Activated B cell treated with CpG ODN at 0.5 μM for 24 hours (primary cell): ENCODE results near the gene GIPC3. TPM values are rescaled to one million over a fixed set of nuclear protein-coding genes. Genes with fewer than 3 reads are reported as not detected.

Source experiments
- ATAC-seq: fragments of 200-7000 bp; cut with Tn5 transposase; one replicate; pipeline ENCODE4 v1.10.0; 2021; ENCODE audit warnings: low read depth, mild to moderate bottlenecking, moderate library complexity
- CTCF ChIA-PET: fragments of 350-600 bp; sonication (Branson Sonifier 250); formaldehyde crosslinking; loops from one replicate; lab custom pipeline; 2021; ENCODE audit warnings: antibody characterized with exemption; lab: Charles Lee
- POLR2A ChIA-PET: fragments of 350-600 bp; sonication (Branson Sonifier 250); formaldehyde crosslinking; loops from one replicate; lab custom pipeline; 2021; ENCODE audit warnings: antibody characterized with exemption; lab: Charles Lee
- DNase-seq: peaks from one replicate; pipeline ENCODE4 v3.0.0; 2022
- H3K27ac Mint-ChIP-seq: one replicate; pipeline ENCODE4 v1.8.0; 2020; ENCODE audit warnings: mixed read lengths
- H3K27me3 Mint-ChIP-seq: one replicate; pipeline ENCODE4 v1.8.0; 2021; ENCODE audit warnings: mixed read lengths
- H3K36me3 Mint-ChIP-seq: one replicate; pipeline ENCODE4 v1.8.0; 2021; ENCODE audit warnings: low read depth, mixed read lengths
- H3K4me1 Mint-ChIP-seq: one replicate; pipeline ENCODE4 v1.8.0; 2021; ENCODE audit warnings: mixed read lengths
- H3K4me3 Mint-ChIP-seq: one replicate; pipeline ENCODE4 v1.8.0; 2020; ENCODE audit warnings: mild to moderate bottlenecking, mixed read lengths
- H3K9me3 Mint-ChIP-seq: one replicate; pipeline ENCODE4 v1.8.0; 2020; ENCODE audit warnings: mixed read lengths
- intact Hi-C: fragments of 100-400 bp; cut with micrococcal nuclease; formaldehyde crosslinking; loops from one replicate; pipeline ENCODE4 v1.15.1; 2024
- total RNA-seq: library from RNA; stranded (reverse); gene quantifications from 2 replicates; pipeline ENCODE4 v1.2.3, GENCODE V29; 2022
- TF ChIP-seq, protein P1 (sequence below): fragments of 200-600 bp; IDR thresholded peaks from one replicate; pipeline ENCODE4 v1.8.0; 2022; ENCODE audit warnings: antibody characterized with exemption, mild to moderate bottlenecking

Gene GIPC3
- total RNA-seq, 1 donor from 2014 or later, result 0.29 TPM

DNA sequence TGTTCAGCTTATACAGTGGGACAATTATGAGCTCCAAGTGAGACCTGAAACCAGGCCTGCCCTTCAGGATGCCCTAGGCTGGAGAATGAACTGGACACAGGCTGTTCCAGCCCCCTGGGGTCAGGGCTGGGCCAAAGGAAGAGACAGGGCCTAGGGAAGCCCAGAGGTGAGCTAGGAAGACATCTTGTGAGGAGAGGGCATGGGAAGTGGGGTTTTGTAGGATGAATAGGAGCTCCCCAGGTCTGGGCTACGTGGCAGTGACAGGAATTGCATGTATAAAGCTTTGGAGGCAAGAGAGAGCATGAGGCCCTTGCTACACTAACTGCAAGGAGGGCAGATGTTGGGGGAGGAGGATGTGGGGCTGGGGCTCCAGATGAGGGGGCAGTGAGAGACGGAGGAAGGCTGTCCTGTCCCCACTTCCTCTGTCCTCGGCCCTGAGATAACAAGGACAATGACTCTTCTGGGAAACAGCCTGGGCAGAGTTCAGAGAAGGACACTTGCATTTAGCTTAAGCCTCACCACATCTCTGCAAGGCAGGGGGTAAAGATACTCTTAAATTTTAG, 22.9 kb downstream of the GIPC3 start:
- intact Hi-C loops, result loop anchor here (5.0 kb wide), 1 partner anchor 51 kb away; the partner anchor contains the start of gene MFSD12
- ChIA-PET CTCF (interaction anchor here (1.2 to 1.6 kb wide), 2 partner anchors 15 to 63 kb away, joined by 3 to 4 read pairs; no protein-coding TSS in a partner anchor), POLR2A (interaction anchor here (0.6 to 1.1 kb wide), 3 partner anchors 17 to 427 kb away, joined by 3 to 4 read pairs (median 3); no protein-coding TSS in a partner anchor)
- Mint-ChIP-seq H3K4me1 (peaks cover 18% of the 10 kb centered on the region), H3K27ac (no peak overlapping the region), H3K9me3 (no peaks in the 10 kb centered on the region), H3K27me3 (peaks cover 1% of the 10 kb centered on the region), H3K4me3 (peak overlapping the region; percentile 42), H3K36me3 (peaks cover 17% of the 10 kb centered on the region)
- no peak for DNase-seq
- no peak for ATAC-seq
- TF ChIP-seq, protein P1, sequence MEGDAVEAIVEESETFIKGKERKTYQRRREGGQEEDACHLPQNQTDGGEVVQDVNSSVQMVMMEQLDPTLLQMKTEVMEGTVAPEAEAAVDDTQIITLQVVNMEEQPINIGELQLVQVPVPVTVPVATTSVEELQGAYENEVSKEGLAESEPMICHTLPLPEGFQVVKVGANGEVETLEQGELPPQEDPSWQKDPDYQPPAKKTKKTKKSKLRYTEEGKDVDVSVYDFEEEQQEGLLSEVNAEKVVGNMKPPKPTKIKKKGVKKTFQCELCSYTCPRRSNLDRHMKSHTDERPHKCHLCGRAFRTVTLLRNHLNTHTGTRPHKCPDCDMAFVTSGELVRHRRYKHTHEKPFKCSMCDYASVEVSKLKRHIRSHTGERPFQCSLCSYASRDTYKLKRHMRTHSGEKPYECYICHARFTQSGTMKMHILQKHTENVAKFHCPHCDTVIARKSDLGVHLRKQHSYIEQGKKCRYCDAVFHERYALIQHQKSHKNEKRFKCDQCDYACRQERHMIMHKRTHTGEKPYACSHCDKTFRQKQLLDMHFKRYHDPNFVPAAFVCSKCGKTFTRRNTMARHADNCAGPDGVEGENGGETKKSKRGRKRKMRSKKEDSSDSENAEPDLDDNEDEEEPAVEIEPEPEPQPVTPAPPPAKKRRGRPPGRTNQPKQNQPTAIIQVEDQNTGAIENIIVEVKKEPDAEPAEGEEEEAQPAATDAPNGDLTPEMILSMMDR, result no peak

DNA sequence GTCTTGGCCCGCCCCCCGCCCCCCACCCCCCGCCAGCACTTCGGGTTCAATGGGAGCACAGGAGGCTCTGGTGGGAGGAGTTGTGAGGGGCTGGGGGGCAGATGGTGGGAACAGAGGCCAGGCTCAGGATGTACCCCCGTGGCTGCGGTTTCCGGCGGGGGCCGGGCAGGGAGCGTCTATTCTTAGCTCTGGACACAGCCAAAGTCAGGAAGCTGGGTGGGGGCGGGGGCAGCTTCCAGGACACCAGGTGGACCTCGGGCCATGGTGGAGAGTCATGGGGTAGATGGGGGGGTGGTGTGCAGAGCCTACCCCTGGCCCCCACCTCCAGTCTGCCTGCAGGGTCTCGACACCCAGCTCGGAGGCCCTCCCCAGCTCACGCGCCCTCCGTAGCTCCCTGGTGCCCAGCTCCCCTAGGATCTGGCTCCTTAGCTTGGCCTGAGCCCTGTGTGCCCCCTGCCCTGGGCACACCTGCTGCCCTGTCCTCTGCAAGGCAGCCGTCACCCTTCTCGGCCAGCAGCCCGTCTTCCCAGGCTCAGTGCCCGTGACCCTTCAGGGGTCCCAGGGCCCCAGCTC, 23.6 kb downstream of the GIPC3 start:
- ChIA-PET CTCF (interaction anchor here (1.6 kb wide), 1 partner anchor 14 kb away, joined by 3 read pairs; no protein-coding TSS in a partner anchor), POLR2A (interaction anchor here (0.6 to 1.1 kb wide), 3 partner anchors 17 to 428 kb away, joined by 3 to 4 read pairs (median 3); no protein-coding TSS in a partner anchor)
- no peak overlapping the region for H3K27ac Mint-ChIP-seq
- no peak for ATAC-seq
- TF ChIP-seq, protein P1, result no peak
- H3K4me3 Mint-ChIP-seq, result no peak overlapping the region
- intact Hi-C loops, result loop anchor here (5.0 kb wide), 1 partner anchor 52 kb away; the partner anchor contains the start of gene MFSD12
- H3K4me1 Mint-ChIP-seq, result peaks cover 15% of the 10 kb centered on the region
- peaks cover 1% of the 10 kb centered on the region for H3K27me3 Mint-ChIP-seq
- no peak for DNase-seq
- no peaks in the 10 kb centered on the region for H3K9me3 Mint-ChIP-seq
- peaks cover 22% of the 10 kb centered on the region for H3K36me3 Mint-ChIP-seq

DNA sequence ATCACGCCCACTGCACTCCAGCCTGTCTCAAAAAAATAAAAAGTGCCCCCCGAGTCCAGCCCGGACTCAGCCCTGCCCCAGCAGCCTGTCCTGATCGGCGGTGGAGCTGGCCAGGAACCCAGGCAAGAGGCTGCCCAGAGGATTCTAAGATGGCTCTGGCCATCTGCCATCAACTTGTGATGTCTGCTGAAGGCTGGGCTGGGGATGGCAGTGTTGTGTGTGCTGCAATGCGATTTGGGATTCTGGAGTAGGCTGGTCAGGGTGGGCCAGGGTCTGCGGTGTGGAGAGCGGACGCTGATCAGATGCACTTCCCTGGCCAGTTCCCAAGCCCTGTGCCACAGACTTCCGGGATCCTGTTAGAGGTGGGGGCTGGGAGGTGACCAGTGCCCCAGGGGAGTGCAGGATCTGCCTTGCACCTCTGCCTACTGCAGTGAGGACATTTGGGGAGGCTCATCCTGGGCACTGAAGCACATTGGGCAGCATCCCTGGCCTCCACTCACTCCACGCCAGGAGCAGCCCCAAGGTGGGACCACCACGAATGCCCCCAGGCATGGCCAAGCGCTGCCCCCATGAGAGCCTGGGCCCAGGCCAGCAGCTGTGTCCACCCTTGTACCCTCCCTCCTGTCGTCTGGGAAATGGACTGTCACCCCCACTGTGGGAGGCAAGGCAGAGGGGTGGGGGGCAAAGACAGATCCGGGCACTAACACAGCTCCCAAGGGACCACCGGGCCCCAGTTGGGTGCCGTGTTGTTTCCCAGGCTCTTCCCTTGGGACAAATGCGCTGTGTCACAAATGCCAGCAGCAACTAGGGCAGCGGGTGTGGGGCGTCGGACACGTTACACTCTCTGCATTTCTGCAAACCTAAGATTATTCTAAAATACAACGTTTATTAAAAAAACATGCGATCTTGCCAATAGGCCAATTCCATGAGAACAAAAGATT, 24.8 kb downstream of the GIPC3 start:
- TF ChIP-seq, protein P1, result no peak
- no peak overlapping the region for H3K4me3 Mint-ChIP-seq
- no peak for DNase-seq
- ChIA-PET CTCF (no interaction called here), POLR2A (no interaction called here)
- peaks cover 15% of the 10 kb centered on the region for H3K4me1 Mint-ChIP-seq
- no peak for ATAC-seq
- H3K36me3 Mint-ChIP-seq, result peaks cover 23% of the 10 kb centered on the region
- H3K27ac Mint-ChIP-seq, result no peak overlapping the region
- intact Hi-C loops, result loop anchor here (5.0 kb wide), 1 partner anchor 53 kb away; the partner anchor contains the start of gene MFSD12
- peaks cover 1% of the 10 kb centered on the region for H3K27me3 Mint-ChIP-seq
- no peaks in the 10 kb centered on the region for H3K9me3 Mint-ChIP-seq

DNA sequence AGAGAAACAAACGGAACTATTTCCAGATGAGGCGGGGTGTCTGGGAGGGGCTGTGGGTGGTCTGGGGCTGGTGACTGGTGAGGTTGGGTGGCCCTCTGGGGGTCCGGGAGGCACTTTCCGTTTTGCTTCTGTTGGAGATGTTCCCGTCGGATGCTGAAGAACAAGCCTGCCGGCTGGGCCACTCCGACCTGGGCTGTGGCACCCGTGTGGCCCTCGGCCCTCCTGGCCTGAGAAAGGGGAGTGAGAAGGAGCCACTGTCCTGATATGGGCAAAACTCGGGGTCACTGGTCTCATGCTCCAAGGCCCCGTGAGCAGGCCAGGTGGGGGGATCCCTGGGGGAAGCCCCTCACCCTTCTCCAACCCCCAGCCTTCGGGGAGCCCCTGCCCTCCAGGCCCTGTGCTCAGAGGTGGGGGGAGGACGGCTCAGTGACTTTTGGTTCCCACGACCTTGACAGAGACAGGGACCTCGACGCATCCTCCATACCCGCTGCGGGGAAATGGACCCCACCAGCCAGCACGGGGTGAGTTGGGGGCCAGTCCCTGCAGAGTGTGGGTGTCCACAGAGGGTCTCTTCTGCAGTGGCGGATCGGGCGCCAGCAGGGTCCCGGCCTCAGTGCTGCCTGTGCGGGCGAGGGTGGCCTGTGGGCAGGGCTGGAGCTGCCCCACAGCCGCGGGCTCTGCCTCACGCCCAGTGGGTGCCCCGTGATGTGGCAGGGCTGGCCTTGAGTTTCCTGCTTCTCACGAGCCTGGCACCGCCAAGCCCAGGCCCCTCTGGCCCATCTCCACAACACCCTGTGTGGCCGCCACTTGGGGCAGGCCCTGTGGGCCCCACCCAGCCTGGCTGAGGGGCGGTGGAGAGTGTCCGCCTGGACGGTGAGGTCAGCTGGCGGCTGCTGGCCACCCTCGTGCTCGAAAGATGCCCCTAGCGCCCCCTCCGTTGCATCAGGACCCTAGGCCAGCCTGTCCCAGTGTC, 25.8 kb downstream of the GIPC3 start:
- ATAC-seq (no peak), DNase-seq (no peak)
- H3K4me3 Mint-ChIP-seq, result no peak overlapping the region
- TF ChIP-seq, protein P1, result no peak
- ChIA-PET CTCF (no interaction called here), POLR2A (no interaction called here)
- H3K4me1 Mint-ChIP-seq, result peaks cover 15% of the 10 kb centered on the region
- peaks cover 1% of the 10 kb centered on the region for H3K27me3 Mint-ChIP-seq
- H3K36me3 Mint-ChIP-seq, result peaks cover 28% of the 10 kb centered on the region
- no peaks in the 10 kb centered on the region for H3K9me3 Mint-ChIP-seq
- intact Hi-C loops, result no loop called here
- no peak overlapping the region for H3K27ac Mint-ChIP-seq
